Raji (cell line): Measurements from ENCODE around the gene ZMIZ1.

ENCODE experiments used
- POLR2A ChIP-seq: IDR thresholded peaks from 2 replicates; pipeline ENCODE4 v1.6.1; 2011; ENCODE audit warnings: low read depth, low read length, control low read depth; ENCODE audit not compliant: insufficient read depth

Gene ZMIZ1

DNA sequence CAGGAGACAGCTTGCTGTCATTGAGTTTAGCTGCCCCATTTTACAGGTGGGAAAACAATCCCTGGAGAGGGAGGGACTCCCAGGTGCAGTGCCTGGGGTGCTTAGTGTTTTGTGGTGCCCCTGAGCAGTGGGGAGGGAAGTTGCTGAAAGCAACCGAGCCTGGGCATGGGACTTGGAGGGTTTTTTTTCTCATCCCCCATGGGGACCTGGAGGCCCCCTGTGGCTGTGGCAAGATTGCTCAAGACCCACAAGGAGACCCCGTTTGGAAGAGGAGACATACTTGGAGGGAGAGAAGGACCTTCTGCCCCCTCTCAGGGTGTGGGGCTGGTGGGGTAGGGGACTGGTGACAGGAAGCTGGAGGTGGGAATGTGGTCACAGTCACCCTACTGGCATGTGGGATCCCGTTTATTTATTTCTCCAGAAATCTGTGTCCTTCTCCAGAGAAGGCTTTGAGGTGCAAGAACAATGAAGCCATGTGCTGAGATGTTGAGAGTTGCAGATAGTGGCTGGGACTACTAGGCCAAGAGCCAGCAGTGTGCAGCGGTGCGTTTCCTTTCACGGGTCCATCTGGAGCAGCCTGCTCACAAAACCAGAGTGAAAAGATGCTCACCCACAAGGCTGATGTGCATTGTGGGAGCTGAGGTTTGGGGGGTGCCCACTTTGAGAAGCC lies 21.5 kb downstream of the ZMIZ1 start:
- TF ChIP-seq POLR2A = no peak

- TF ChIP-seq POLR2A = no peak
Measured at GRCh38 chr10:79092292-79092896, 23.6 kb downstream of the ZMIZ1 start.

DNA sequence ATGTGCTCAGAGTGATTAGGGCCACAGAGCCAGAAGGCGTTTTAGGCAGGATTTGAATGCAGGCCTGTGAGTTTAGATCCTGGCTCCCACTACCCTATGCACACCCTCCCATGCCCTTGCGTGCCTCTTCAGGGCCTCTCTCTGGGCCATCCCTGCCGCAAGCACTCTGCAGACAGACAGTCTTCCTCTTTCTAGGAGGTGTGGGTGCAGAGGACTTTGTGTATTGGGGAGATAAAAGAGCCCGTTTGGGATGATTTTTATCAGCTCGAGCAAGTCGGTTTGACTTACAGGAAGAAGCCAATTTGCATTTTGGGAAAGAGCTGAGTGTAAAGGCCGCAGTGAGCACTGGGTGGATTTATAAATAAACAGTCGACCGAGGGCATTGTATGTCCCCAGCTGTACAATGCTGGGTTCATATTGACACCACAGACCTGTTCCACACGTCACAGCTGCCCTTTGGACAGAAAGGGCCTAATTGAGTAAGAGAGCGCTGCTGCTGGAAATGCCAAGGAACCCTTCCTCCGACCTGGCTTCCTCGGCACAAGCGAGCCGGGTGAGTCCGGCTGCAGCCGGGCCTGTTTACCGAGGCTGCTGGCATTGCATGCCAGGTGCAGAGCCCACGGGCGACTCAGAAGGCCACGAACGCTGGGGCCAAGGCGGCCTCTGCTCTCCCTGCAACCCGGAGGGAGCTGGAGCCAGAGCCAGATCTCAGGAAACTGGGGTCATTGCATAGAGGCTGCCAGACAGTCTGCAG lies 25.1 kb downstream of the ZMIZ1 start:
- no peak for TF ChIP-seq POLR2A

GRCh38 chr10:79094412-79095175 lies 25.8 kb downstream of the ZMIZ1 start:
- no peak for TF ChIP-seq POLR2A

GRCh38 chr10:79095316-79095715 lies 26.6 kb downstream of the ZMIZ1 start:
- no peak for TF ChIP-seq POLR2A

DNA sequence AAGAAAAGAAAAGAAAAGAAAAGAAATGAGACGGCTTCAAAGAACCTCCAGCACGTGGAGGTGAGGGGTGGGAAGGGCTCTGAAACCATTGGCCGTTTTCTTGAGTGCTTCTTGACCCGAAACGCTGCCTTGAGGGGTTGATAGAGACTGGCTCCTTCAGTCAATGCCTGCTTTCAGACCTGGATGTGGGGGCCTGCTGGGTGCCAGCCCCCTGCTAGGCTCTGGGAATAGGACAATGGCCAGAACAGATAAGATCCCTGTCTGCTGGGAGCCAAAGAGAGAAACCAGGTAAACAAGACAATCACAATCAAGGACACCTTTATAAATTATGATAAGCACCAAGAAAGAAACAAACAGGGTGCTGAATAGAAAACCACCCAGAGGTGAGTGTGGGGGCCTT lies 27.7 kb downstream of the ZMIZ1 start:
- TF ChIP-seq POLR2A = no peak

DNA sequence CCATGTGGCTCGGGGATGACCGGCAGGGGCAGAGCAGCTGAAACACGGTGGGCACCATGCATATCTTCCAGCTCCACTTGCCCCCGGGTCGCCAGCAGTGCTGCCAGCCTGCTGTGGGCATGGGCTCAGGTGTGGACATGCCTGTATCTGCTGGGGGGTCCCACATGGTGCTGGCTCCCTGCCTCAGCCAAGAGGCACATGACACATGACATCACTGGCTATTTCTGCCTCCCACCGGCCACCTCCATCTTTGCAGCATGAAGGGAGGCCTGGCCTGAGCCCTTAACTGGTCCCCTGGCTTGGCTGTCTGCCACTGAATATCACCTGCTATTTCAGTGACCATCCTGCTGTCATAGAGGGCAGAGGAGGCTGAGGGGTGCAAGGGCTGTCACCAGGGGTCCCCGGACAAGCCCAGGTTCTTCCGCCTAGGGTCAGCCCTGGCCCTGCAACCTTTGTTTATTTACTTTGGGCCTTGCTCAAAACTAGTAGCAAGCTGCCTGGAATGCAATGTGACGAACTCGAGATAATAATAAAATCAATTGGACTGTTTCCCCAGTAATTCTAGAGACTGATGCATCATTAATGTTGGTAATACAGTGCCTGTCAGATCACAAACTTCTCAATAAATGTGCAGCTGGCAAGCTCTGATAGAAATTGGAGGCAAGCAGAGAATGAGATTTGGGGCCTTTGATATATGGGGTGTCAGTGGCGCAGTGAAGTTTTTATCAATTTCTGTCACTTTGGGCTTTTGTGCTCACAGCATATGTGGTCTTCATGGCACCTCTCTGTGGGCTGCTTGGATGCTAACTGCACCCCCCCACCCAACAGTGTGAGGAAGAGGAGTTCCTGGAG lies 28.5 kb downstream of the ZMIZ1 start:
- TF ChIP-seq POLR2A = no peak

- no peak for TF ChIP-seq POLR2A
Measured at GRCh38 chr10:79098061-79098460, 29.3 kb downstream of the ZMIZ1 start.

DNA sequence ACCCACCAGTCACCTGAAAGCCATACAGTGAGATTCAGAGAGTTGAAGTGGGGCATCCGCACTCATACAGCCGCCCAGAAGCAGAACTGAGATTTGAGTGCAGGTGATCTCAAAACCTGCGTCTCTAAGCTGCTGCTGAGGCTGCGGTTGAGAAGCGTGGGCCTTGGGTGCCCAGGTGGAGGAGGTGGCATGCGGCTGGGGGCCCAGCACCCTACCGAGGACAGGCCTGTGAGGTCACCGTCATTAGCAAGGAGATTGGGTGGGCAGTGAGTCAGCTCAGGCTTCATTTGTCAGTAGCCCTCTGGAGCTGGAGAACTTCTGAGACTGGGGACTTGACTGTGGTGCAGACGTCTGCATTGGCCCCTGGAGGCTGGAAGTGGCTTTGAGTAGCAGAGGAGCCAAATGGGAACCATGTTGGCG lies 29.8 kb downstream of the ZMIZ1 start:
- TF ChIP-seq POLR2A = no peak

DNA sequence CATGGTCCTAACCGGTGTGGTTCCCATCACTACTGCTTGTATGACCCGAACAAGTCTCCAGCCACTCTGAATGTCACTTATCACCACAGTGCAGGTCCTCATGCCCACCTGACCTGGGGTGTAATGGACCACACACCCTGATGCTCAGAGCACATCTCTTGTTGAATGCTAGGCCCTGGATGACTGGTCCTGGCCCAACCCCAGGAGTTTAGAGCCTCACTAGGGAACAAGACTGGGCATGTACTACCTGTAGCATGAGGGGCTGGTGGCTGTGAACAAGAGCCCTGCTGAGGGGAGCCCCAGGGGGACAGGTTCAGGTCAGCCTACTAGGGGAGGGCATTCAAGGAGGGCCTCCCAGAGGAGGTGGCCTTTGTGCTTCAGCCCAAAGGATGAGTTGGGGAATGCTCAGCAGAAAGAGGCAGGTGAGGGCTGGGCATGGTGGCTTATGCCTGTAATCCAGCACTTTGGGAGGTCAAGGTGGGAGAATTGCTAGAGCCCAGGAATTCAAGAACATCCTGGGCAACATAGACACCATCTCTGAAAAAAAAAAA lies 31.2 kb downstream of the ZMIZ1 start:
- no peak for TF ChIP-seq POLR2A

GRCh38 chr10:79100771-79101170 lies 32.0 kb downstream of the ZMIZ1 start:
- TF ChIP-seq POLR2A = no peak

DNA sequence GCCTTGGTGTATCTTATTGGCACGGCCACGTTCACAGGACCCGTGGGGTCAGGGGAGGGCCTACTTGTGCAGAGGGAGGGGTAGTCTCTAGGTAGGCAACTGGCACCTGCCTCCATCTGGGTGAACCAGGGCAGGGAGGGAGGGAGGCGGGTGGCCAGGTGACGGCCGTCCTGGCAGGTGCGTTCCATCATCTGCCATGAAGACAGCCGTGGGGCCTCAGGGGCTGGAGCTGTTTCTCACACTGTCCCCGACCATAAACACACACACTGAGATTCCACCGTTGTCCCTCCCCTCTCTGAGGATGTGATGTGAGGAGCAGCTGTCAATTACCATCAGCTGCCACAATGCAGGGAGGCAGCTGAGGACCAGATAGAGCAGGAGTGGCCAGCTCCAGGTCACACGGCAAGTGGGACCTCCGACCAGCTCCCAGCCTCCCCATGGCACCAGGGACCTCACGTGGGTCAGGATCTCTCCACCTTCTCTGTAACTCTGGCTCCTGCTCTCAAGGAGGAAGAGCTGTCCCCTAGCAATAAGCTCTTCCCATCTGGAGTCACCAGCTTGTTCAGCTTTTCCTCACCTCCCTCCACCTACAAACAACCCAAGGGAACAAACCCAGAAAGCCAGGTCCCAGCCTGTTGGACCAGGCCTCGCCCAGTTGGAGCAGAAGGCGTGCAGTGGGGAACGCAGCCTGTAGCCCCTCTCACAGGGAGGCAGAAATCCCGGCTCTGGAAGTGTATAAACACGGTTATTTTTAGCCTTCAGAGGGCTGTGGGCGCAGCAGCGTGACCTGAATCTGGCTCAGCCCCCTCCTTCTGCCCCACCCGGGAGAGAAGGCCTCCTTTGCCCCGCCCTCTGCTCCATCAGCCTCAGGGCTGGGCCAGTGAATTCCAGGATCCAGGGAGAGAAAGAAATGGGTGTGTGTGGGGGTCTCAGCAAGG lies 33.1 kb downstream of the ZMIZ1 start:
- TF ChIP-seq POLR2A = no peak

DNA sequence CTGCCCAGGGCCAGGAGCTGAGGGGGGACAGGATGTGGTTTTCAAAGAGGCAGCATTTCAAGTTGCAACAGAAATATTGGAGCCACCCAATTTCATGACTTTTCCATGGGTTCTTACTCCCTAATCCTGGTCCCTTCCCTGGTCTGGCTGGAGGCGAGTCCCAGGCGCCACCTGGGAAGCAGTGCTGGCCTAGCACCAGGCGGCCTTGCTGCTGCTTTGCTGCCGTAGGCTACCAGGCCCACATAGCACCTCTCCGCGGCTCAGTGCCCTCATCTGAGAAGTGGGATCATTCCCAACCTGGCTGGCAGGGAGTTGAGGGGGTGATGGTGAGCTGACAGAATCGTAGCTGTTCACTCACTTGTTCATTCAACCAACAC lies 33.7 kb downstream of the ZMIZ1 start:
- TF ChIP-seq POLR2A = no peak
